GM21390 (cell line): ENCODE measurements around the gene TM2D1.
"Not testable (repeated sequence)": the region's sequence is repeated elsewhere in the genome, so short reads cannot be mapped to it uniquely, and the experiment has no call there.

Experiments
- ATAC-seq: cut with Tn5 transposase; IDR thresholded peaks from one replicate; pipeline ENCODE4 v1.9.1; 2021; ENCODE audit not compliant: unreplicated experiment

TM2D1 gene

DNA sequence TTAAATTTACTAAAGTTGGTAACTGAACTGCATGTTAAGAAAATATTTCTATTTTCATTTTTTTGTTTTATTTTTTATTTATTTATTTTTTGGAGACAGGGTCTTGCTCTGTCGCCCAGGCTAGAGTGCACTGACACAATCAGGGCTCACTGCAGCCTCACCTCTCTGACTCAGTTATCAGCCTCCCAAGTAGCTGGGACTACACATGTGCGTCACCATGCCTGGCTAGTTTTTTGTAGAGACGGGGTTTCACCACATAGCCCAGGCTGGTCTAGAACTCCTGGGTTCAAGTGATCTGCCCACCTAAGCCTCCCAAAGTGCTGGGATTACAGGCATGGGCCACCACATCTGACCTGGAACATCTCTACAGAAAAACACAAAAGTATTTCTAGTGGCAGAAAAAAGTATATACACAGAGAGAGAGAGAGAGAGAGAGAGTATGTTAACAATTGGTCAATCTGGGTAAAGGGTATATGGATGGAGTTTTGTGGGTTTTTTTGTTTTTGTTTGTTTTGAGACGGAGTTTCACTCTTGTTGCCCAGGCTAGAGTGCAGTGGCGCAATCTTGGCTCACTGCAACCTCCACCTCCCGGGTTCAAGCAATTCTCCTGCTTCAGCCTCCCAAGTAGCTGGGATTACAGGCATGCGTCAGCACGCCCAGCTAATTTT, 5.8 kb downstream of the TM2D1 start:
- ATAC-seq = not testable (repeated sequence)

DNA sequence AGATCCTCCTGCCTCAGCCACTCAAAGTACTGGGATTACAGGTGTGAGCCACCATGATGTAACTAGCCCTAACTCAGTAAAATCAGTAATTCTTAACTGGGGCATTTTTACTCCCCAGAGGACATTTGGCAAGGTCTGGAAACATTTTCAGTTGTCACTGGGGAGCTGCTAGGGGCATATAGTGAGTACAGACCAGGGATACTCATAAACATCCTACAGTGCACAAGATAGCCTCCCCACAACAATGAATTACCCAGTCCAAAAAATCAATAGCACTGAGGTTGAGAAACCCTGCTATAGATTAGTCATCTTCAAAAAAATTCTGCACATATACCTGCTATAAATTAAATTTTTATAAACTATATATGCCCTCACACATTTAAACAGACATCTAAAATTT, 13.0 kb downstream of the TM2D1 start:
- ATAC-seq = no peak

DNA sequence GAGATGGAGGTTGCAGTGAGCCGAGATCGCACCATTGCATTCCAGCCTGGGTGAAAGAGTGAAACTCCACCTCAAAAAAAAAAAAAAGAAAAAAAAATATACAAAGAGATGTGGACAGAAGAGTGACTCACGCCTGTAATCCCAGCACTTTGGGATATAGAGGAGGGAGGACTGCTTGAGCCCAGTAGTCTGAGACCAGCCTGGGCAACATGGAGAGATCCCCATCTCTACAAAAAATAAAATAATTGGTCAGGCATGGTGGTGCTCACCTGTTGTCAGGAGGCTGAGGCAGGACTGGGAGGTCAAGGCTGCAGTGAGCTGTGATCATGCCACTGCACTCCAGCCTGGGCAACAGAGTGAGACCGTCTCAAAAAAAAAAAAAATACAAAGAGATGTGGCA, 13.7 kb downstream of the TM2D1 start:
- not testable (repeated sequence) for ATAC-seq

DNA sequence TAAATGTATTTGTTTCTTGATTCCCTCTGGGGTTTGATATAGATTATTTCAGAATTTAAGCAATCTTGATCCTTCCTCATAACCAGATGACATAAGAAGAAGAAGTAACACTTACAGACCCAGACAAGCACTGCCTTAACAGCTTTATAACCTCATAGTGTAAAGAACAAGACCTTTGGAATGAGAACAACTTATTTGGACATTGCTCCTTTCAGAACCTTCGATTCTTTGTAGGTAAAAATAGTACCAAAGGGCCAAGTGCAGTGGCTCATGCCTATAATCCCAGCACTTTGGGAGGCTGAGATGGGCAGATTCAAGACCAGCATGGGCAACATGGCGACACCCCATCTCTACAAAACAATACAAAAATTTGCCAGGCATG, 15.0 kb downstream of the TM2D1 start:
- ATAC-seq = no peak

DNA sequence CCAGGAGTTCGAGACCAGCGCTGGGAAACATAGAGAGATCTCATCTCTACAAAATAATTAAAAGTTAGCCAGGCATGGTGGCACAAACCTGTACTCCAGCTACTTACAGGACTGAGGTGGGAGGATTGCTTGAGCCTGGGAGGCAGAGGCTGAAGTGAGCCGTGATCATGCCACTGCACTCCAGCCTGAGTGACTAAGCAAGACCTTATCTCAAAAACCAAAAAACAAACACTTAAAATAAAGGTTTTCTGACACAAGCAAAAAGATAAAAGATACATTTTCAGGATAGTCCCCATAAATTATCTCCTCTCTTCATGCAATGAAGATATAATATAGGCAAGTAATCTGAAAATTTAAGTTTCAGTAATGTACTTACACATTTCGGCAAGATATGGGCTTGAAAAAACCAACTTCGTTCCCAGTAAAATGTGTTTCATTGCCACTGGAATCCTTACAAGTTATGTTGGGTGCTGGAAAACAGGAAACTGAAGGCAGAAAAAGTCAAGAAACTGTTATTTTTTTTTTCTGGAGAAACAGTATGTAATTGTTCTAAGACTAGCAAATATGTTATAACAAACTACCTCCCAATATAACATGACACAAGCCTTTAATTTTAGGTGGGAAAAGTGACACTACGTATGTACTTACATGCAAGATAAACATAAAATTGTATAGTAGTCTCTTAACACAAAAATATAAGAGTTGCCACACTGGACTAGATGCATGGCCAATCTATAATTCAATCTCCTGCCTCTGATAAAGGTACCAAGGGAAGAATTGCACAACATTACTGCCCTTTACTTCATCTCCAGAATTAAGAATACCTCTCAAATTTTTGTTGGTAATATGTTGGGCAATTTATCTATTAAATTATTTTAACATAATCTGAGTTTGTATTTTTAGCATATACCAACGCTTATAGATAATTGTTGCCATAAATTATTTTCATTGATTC, 15.7 kb downstream of the TM2D1 start:
- ATAC-seq = no peak

DNA sequence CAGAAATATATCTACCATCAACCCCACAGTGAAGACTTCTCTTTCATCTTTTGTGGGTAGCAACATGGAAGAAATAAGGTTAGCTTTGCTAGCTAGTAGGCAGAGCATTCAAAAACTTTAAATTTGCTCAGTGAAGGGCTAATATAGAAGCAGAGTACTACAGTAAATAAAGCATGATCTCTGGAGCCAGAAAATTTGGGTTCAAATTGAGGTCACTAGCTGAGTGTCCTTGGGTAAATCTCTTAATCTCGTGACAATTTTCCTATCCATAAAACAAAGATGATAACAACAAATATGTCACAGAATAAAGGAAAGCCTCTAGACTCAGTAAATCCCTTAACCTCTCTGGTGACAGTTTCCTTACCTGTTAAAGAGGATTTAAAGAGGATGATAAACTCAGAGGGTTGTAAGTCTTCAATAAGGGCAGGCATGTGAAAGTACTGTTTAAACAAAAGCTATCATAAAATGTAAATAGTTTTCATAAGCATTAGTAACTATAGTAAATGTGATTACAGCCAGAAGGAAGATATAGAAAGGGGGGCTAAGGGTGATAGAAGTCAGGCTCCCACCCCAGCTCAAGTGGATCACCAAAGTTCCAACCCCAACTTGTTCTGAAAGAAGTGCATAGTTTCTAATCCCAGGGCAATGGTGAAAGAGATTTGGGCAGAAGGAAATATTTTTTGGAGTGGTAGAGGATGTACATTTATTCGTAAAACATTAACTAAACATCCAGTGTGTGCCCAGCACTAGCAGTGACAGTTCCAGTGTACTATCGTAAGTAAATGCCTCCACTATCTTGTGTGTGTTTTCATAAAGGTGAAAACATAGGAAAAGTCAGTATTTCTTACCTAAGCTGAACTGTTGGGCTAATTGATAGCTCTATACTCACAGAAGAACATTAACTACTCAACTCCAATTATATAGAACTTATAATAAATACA, 24.8 kb downstream of the TM2D1 start:
- ATAC-seq = no peak

DNA sequence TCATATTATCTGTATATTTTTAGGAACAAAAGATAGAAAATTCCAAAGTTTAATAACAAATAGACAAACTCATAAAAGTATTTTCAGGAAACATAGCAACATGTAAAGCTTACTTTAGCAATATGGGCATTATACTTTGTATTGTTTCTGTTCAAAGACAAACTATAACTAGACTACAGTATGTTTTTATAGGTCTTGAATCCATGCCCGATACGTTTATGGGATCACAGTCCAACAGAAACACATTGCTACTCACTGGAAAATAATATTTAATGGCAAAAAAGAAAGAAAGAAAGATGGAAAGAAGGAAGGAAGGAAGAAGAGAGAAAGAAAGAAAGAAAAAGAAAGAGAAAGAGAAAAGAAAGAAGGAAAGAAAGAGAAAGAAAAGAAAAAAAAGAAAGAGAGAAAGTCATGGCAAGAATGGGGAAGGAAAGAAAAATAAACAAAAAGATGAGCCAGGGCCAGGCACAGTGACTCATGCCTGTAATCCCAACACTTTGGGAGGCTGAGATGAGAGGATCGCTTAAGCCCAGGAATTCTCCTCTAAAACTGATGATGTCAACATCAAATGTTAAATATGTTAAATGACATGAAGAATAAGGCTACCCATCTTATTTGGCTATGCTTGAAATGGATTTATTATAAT, 32.7 kb downstream of the TM2D1 start:
- ATAC-seq = no peak

DNA sequence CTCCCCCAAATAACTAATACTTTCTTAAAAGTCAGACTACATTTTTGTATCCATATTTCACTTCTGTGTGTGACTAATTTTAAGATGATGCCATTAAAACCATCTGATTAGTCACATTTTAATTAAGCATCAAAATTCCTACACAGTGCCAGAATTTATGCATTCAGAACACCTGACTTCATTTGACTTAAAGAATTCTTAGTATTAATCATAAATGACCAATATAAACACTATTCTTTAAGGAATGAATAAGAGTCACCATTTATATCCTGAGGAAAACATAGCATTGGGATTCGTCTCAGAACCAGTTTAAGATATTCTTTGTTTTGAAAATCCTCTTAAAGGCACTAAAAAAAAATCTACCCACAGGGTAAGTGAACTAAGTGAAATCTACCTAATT, 37.0 kb downstream of the TM2D1 start:
- ATAC-seq = no peak

DNA sequence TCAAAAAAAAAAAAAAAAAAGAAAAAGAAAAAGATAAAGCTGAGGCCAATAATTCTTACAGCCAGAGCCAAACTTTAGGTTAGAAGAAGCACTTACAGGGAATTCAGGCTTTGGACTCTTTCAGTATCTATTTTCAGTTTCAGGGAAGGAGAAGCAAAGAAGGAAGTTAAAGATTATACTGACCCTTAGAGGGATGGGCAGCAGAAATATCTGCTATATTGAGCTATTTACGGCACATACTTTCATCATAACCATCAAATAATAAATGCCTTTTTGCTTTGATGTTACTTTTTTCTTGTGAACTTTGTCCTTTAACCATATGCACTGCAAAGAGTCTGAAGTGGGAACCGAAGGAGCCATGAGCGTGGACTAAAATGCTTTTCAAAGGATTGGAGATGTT, 42.0 kb downstream of the TM2D1 start:
- no peak for ATAC-seq

DNA sequence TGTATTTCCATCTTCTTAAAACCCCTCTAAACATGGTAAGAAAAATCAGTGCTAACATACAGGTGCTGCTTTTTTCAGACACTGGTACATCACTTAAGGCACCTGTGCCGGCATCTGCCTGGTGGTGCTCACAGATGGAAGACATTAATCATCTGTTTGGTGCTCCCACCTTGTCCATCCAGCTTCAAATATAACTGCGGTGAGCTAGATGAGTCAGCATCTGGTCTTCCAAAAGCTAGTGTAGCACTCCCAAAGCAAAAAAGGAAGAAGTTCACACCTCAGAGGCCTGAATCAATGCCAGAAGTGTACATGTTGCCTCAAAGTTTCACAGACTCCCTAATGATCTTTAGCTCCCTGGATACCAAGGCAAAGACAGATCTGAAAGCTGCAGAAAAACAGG, 44.4 kb downstream of the TM2D1 start:
- no peak for ATAC-seq

DNA sequence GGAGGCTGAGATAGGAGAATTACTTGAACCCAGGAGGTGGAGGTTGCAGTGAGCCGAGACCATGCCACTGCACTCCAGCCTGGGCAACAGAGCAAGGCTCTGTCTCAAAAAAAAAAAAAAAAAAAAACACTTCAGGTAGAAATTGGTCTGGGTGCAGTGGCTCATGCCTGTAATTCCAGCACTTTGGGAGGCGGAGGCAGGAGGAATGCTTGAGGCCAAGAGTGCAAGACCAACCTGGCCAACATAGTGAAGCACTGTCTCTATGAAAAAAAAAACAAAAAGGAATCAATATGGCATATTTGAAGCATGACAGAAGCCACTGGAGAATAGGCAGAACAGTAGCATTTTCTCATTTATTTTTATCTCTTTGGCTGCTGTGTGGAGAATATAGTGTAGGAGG, 48.1 kb downstream of the TM2D1 start:
- ATAC-seq = not testable (repeated sequence)

DNA sequence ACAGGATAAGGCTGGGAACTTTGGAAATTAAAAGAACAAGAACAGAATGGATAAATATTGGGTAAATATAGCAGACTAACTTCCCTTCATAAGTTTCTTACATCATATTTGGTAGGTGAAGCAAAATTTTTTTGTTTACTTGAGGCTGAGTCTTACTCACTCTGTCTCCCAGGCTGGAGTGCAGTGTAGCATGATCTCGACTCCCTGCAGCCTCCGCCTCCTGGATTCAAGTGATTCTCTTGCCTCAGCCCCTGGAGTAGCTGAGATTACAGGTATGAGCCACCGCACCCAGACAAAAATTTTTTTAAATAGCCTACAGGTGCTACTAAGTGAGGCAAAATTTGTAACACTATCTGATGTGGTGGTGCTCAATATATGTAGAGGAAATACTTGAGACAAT, 50.7 kb downstream of the TM2D1 start:
- no peak for ATAC-seq

DNA sequence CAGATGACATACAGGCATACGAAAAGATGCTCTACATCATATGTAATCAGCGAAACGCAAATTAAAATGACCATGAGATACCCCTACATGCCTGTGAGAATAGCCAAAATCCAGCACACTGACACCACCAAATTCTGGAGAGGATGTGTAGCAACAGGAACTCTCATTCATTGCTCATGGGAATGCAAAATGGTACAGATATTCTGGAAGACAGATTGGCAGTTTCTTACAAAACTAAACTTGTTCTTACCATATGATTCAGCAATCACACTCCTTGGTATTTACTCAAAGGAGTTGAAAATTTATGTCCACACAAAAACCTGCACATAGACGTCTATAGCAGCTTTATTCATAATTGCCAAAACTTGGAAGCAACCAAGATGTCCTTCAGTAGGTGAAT, 52.6 kb downstream of the TM2D1 start:
- no peak for ATAC-seq

DNA sequence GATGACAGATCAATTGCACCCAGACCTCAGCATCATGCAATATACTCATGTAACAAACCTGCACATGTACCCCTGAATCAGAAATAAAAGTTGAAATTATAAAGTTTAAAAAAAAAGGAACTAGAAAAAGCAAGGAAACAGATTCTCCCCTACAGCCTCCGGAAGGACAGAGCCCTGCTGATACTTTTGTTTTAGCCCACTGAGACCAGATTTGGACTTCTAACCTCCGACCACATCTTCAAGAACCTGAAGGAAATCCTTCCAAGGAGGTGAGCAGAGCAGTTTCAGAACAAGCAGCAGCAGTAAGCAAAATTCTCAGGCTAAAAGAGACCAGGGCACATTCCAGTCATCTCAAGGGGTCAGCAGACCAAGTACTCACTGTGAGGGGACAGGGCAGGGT, 54.5 kb downstream of the TM2D1 start:
- no peak for ATAC-seq

DNA sequence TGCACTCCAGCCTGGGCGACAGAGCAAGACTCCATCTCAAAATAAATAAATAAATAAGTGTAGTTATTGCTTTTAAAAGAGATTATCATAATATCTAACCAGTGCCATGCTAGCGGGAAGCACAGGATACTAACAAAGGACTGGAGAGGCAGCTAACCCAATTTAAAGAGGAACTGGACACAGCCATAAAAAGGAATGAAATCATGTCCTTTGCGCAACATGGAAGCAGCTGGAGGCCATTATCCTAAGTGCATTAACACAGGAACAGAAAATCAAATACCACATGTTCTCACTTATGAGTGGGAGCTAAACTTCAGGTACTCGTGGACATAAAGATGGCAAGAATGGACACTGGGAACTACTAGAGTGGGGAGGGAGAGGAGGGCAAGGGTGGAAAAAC, 54.9 kb downstream of the TM2D1 start:
- ATAC-seq = no peak

DNA sequence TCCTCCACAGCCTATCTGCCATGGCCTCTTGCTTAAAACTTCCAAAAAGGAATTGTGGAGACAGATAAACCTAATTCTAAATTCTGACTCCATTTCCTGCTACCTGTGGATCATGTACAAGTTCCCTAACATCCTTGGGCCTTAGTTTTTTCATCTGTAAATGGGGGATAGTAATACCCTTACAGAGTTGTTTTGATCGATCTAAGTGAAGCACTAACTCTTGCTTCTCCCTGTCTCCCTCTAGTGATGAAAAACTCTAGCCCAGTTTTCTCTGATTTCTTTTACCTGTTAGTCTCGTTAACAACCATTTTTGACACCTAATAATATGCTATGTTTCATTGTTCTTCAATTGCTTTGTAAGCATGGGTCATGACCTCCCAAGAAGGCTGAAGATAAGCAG, 65.9 kb downstream of the TM2D1 start:
- no peak for ATAC-seq

DNA sequence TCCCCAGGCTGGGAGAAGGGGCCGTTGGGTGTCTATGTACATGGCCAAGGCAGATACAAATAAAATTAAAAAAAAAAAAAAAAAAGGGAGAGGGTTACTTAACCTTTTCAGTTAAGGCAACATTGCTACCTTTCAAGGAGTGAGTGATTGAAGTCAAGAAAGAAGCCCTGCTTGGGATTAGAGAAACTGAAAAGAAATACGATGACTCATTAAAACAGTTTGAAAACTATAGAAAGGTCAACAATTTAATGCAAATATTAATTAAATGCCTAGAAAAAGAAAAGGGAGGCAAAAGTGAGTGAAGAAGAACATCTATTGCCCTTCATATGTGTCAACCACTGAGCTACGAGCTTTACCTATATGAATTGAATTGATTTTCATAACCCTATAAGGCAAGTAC, 69.5 kb downstream of the TM2D1 start:
- no peak for ATAC-seq

DNA sequence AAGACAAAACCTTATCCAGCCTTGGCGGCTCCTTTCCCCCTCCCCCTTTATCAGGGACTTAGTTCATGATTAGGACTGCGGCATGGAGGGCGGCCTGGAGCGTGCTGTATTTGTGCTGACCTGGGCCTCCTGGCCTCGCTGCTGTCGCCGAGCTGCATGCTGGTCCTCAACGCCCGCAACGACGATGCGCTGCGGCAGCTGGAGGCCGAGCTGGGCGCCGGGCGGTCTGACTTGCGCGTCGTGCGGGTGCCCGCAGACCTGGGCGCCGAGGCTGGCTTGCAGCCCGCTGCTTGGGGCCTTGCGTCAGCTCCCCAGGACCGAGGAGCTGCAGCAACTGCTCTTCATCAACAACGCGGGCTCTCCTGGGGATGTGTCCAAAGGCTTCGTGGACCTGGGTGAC, 70.9 kb downstream of the TM2D1 start:
- ATAC-seq = no peak

DNA sequence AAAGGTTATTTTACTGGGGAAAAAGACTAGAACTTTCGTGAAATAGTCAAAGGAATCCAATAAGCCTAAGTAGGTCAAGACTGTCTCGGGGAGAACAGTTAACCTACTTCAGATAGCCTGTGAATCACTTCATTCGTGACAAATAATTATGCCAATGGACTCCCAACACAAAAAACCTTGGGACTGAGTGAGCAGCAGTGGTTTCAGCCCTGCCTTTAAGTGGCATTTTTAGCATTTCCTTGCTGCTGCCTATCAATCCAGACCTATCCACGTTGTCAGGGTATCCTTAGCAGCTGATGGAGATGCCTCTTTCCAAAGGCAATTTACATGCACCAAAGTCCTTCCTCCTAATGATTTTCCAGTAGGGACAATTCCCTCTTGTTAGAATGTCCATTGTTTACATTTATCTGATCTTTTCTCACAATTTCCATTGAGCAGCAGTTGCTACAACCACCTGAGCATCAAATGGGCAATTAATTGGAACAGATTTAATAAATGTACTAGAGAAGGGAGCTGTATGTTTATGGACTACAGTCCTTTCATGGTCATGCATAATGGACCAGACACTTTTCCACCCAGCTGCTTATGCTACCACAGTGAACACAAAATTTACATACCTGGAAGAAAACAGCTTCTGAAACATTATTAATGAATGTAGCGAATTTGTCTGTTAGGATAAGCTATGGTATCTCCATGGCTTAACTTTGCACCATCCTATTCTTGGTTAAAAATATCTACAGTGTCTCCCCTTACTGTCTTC, 75.8 kb downstream of the TM2D1 start:
- ATAC-seq = no peak

DNA sequence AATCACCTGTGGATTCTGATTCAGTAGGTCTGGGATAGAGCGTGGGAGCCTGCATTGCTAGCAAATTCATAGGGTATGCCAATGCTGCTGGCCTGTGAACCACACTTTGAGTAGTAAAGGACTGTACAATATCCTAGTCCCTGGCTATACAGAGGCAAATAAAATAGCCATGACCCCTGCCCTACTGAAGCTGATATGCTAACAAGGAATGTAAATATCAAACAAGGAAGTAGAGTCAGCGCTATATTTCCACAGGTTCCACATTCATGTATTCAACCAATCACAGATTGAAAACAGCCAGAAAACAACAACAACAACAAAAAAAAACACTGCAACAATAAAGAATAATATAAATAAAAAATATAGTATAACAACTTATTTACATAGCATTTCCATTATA, 77.8 kb downstream of the TM2D1 start:
- no peak for ATAC-seq
